Liver (tissue), 2 donors: ENCODE measurements around the gene ATXN1.

Source experiments
- CTCF ChIP-seq: fragments of 150-350 bp; IDR thresholded peaks from 2 replicates; pipeline ENCODE4 v1.5.1; 2017; ENCODE audit warnings: improper control_type of control experiment, low read depth, low read length; ENCODE audit not compliant: missing input control
- MAX ChIP-seq: IDR thresholded peaks from 2 replicates; pipeline ENCODE4 v1.6.1; 2016; ENCODE audit warnings: antibody characterized with exemption
- REST ChIP-seq: IDR thresholded peaks from 2 replicates; pipeline ENCODE4 v1.6.1; 2016; ENCODE audit warnings: antibody characterized with exemption, mild to moderate bottlenecking
- donor health status: healthy.

- TF ChIP-seq REST (no peak), MAX (no peak), CTCF (no peak)
Observed at GRCh38 chr6:16596616-16597331, 164.5 kb downstream of the ATXN1 start.
